WTC11 (cell line): ENCODE measurements around the gene TP73. TPM values are rescaled to one million over a fixed set of nuclear protein-coding genes. Genes with fewer than 3 reads are reported as not detected.

Experiments
- ATAC-seq: fragments of 200-7000 bp; cut with Tn5 transposase; 2 replicates; pipeline ENCODE4 v1.10.0; 2021; ENCODE audit warnings: mild to moderate bottlenecking, moderate library complexity
- CTCF ChIA-PET: fragments of 300-600 bp; sonication (Branson Sonifier 250); formaldehyde crosslinking; loops from one replicate; lab custom pipeline; 2021; ENCODE audit warnings: antibody characterized with exemption; lab: Charles Lee
- POLR2A ChIA-PET: fragments of 350-600 bp; sonication (Branson Sonifier 250); formaldehyde crosslinking; loops from one replicate; lab custom pipeline; 2021; ENCODE audit warnings: antibody characterized with exemption; lab: Charles Lee
- DNase-seq: peaks from one replicate; pipeline ENCODE4 v3.0.0; 2021; ENCODE audit warnings: low spot score
- H3K27ac Mint-ChIP-seq: 2 replicates; pipeline ENCODE4 v1.8.0; 2021; ENCODE audit warnings: mixed read lengths
- H3K27me3 Mint-ChIP-seq: 2 replicates; pipeline ENCODE4 v1.8.0; 2021; ENCODE audit warnings: low read depth, mild to moderate bottlenecking, moderate library complexity, mixed read lengths
- H3K36me3 Mint-ChIP-seq: 2 replicates; pipeline ENCODE4 v1.8.0; 2021; ENCODE audit warnings: mixed read lengths
- H3K4me1 Mint-ChIP-seq: 2 replicates; pipeline ENCODE4 v1.8.0; 2022; ENCODE audit warnings: mixed read lengths
- H3K4me3 Mint-ChIP-seq: 2 replicates; pipeline ENCODE4 v1.8.0; 2021; ENCODE audit warnings: mild to moderate bottlenecking, moderate library complexity, mixed read lengths
- H3K9me3 Mint-ChIP-seq: 2 replicates; pipeline ENCODE4 v1.8.0; 2021; ENCODE audit warnings: mixed read lengths
- CREB1 ChIP-seq: sonication (generic); formaldehyde crosslinking; IDR thresholded peaks from 2 replicates; pipeline ENCODE4 v1.8.0; 2023; ENCODE audit warnings: mild to moderate bottlenecking, missing genetic modification reagents
- ETV6 ChIP-seq: sonication (generic); formaldehyde crosslinking; IDR thresholded peaks from 2 replicates; pipeline ENCODE4 v1.8.1; 2022; ENCODE audit warnings: mild to moderate bottlenecking, missing genetic modification reagents
- MLX ChIP-seq: sonication (generic); formaldehyde crosslinking; IDR thresholded peaks from 2 replicates; pipeline ENCODE4 v1.8.1; 2023; ENCODE audit warnings: mild to moderate bottlenecking, missing genetic modification reagents, moderate library complexity
- NFATC4 ChIP-seq: fragments of 250-450 bp; sonication (Bioruptor Pico); IDR thresholded peaks from 2 replicates; pipeline ENCODE4 v1.9.0; 2021; ENCODE audit warnings: mild to moderate bottlenecking
- NR2C2 ChIP-seq: sonication (generic); formaldehyde crosslinking; IDR thresholded peaks from 2 replicates; pipeline ENCODE4 v1.8.0; 2022; ENCODE audit warnings: mild to moderate bottlenecking, missing genetic modification reagents
- PREB ChIP-seq: sonication (generic); formaldehyde crosslinking; IDR thresholded peaks from 2 replicates; pipeline ENCODE4 v1.8.1; 2022; ENCODE audit warnings: mild to moderate bottlenecking, missing genetic modification reagents, moderate library complexity, borderline replicate concordance
- SMAD4 ChIP-seq: sonication (generic); formaldehyde crosslinking; IDR thresholded peaks from 2 replicates; pipeline ENCODE4 v1.8.0; 2022; ENCODE audit warnings: mild to moderate bottlenecking, missing genetic modification reagents
- ZMAT4 ChIP-seq: fragments of 250-450 bp; sonication (Bioruptor Pico); IDR thresholded peaks from 2 replicates; pipeline ENCODE4 v1.9.0; 2021; ENCODE audit warnings: mild to moderate bottlenecking
- ZNF138 ChIP-seq: sonication (generic); formaldehyde crosslinking; conservative IDR thresholded peaks from 2 replicates; pipeline ENCODE4 v1.8.1; 2022; ENCODE audit warnings: mild to moderate bottlenecking, moderate library complexity, missing genetic modification reagents
- ZNF263 ChIP-seq: sonication (generic); formaldehyde crosslinking; IDR thresholded peaks from 2 replicates; pipeline ENCODE4 v1.8.1; 2022; ENCODE audit warnings: low read depth, mild to moderate bottlenecking, moderate library complexity, missing genetic modification reagents
- ZNF416 ChIP-seq: fragments of 250-450 bp; sonication (Bioruptor Pico); IDR thresholded peaks from 2 replicates; pipeline ENCODE4 v1.9.0; 2021; ENCODE audit warnings: mild to moderate bottlenecking, inconsistent platforms
- ZNF423 ChIP-seq: fragments of 250-450 bp; sonication (Bioruptor Pico); IDR thresholded peaks from 2 replicates; pipeline ENCODE4 v2.1.2; 2022; ENCODE audit warnings: mild to moderate bottlenecking, moderate library complexity
- ZNF671 ChIP-seq: fragments of 250-450 bp; sonication (Bioruptor Pico); IDR thresholded peaks from 2 replicates; pipeline ENCODE4 v1.8.0; 2021; ENCODE audit warnings: mild to moderate bottlenecking
- total RNA-seq: library from RNA; stranded (reverse); gene quantifications from 3 replicates; pipeline ENCODE4 v1.2.3, GENCODE V29; 2021
- TF ChIP-seq, protein P1 (sequence below): sonication (generic); formaldehyde crosslinking; IDR thresholded peaks from 2 replicates; pipeline ENCODE4 v1.8.1; 2022; ENCODE audit warnings: missing genetic modification reagents, borderline replicate concordance

Gene TP73
- total RNA-seq, 1 experiment from 2014 or later, result 5.7 TPM

GRCh38 chr1:3630161-3630611, 22.1 kb upstream of the TP73 start:
- no peak overlapping the region for H3K4me3 Mint-ChIP-seq
- peaks cover 23% of the 10 kb centered on the region for H3K36me3 Mint-ChIP-seq
- CTCF ChIA-PET, result interaction anchor here (1.0 to 5.0 kb wide), 5 partner anchors 11 to 139 kb away, joined by 3 to 24 read pairs (median 8); no protein-coding TSS in a partner anchor
- H3K9me3 Mint-ChIP-seq, result no peaks in the 10 kb centered on the region
- ATAC-seq (no peak), DNase-seq (no peak)
- no peak for TF ChIP-seq CREB1 (CRISPR knock-in tag)
- TF ChIP-seq ZNF263 (CRISPR knock-in tag), result no peak
- TF ChIP-seq PREB, result no peak
- TF ChIP-seq ZNF416 (CRISPR knock-in tag), result no peak
- no peak for TF ChIP-seq NFATC4 (CRISPR knock-in tag)
- no peak for TF ChIP-seq ZNF138 (CRISPR knock-in tag)
- no peak for TF ChIP-seq ZNF671 (CRISPR knock-in tag)
- no peak for TF ChIP-seq MLX
- TF ChIP-seq NR2C2 (CRISPR knock-in tag), result no peak
- no peak for TF ChIP-seq SMAD4 (CRISPR knock-in tag)
- TF ChIP-seq ZMAT4, result no peak
- H3K4me1 Mint-ChIP-seq, result 0 out of 2 replicates have a peak, but pooled peaks cover 6% of the 10 kb centered on the region
- no peaks in the 10 kb centered on the region for H3K27me3 Mint-ChIP-seq
- no peak overlapping the region for H3K27ac Mint-ChIP-seq
- POLR2A ChIA-PET, result no interaction called here

GRCh38 chr1:3630914-3631313, 21.4 kb upstream of the TP73 start:
- 0 out of 2 replicates have a peak, but pooled peaks cover 2% of the 10 kb centered on the region for H3K4me1 Mint-ChIP-seq
- DNase-seq (no peak), ATAC-seq (no peak)
- peaks cover 26% of the 10 kb centered on the region for H3K36me3 Mint-ChIP-seq
- H3K27me3 Mint-ChIP-seq, result no peaks in the 10 kb centered on the region
- H3K27ac Mint-ChIP-seq, result no peak overlapping the region
- no peak for TF ChIP-seq ZNF423 (CRISPR knock-in tag)
- H3K9me3 Mint-ChIP-seq, result no peaks in the 10 kb centered on the region
- no peak overlapping the region for H3K4me3 Mint-ChIP-seq
- ChIA-PET POLR2A (no interaction called here), CTCF (interaction anchor here (1.1 to 5.0 kb wide), 6 partner anchors 12 to 178 kb away, joined by 3 to 24 read pairs (median 6); no protein-coding TSS in a partner anchor)

DNA sequence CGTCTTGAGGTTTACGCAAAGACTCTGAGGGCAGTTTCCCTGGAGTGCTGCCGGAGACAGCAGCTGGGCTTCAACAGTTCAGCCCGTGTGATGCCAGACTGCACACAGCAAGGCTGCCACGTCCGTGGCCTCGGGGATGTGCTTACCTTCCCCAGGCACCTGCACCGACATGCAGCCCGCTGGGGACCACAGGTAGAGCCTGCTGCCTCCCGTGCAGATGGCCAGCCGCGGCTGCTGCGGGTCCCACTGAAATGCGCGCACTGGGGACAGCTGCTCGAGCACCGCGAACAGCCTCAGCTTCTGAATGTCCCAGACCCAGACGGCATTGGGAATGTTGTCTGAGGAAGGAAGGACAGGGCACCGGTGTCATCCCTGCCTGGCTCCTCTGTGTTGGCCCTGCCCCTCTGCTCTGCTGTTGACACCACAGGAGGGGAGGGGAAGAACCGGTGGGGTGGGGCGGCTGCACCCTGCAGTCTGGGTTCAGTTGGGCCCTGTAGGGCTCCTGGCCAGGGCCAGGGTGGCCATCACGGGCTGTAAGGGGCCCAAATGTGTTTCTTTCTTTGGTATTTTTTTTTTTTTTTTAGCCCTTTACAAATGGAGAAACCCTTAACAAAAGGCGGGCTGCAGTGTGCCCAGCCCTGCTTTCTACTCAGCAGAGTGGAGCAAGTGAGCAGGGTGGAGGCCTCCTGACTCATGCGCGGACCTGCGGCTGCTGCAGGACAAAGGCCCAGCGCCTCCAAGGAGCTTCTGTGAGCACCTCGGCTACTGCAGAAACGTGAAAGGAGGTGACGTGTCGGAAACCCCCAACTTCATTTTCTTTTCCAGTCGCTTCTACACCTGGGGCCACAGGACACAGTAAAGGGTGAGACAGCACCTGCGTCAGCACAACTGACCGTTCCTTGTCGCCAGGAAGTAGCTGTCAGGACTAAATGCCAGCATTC, 20.7 kb upstream of the TP73 start:
- H3K36me3 Mint-ChIP-seq, result peaks cover 27% of the 10 kb centered on the region
- H3K4me3 Mint-ChIP-seq, result no peak overlapping the region
- no peaks in the 10 kb centered on the region for H3K9me3 Mint-ChIP-seq
- H3K4me1 Mint-ChIP-seq, result no peaks in the 10 kb centered on the region
- DNase-seq, result peak; percentile 12
- ChIA-PET CTCF (interaction anchor here (1.0 to 5.0 kb wide), 7 partner anchors 13 to 179 kb away, joined by 3 to 24 read pairs (median 6); no protein-coding TSS in a partner anchor), POLR2A (no interaction called here)
- no peaks in the 10 kb centered on the region for H3K27me3 Mint-ChIP-seq
- no peak for TF ChIP-seq ZNF416 (CRISPR knock-in tag)
- TF ChIP-seq, protein P1, sequence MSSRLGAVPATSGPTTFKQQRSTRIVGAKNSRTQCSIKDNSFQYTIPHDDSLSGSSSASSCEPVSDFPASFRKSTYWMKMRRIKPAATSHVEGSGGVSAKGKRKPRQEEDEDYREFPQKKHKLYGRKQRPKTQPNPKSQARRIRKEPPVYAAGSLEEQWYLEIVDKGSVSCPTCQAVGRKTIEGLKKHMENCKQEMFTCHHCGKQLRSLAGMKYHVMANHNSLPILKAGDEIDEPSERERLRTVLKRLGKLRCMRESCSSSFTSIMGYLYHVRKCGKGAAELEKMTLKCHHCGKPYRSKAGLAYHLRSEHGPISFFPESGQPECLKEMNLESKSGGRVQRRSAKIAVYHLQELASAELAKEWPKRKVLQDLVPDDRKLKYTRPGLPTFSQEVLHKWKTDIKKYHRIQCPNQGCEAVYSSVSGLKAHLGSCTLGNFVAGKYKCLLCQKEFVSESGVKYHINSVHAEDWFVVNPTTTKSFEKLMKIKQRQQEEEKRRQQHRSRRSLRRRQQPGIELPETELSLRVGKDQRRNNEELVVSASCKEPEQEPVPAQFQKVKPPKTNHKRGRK (CRISPR knock-in tag), result no peak
- TF ChIP-seq MLX, result no peak
- TF ChIP-seq ETV6 (CRISPR knock-in tag), result no peak
- 0 out of 2 replicates have a peak overlapping the region, but pooled peaks have one; percentile 27 for H3K27ac Mint-ChIP-seq
- peak; percentile 58 for ATAC-seq
